Measurements from ENCODE around the gene ATP6V1C2. TPM values are rescaled to one million over a fixed set of nuclear protein-coding genes. Genes with fewer than 3 reads are reported as not detected.

The ATP6V1C2 gene
- total RNA-seq, 2 donors from 2014 or later, result 0.66 TPM; not detected in 1

- ATAC-seq (no peak), DNase-seq (no peak)
- Histone ChIP-seq H3K27ac (no peak overlapping the region), H3K4me3 (no peak overlapping the region), H3K27me3 (no peaks in the 10 kb centered on the region), H3K9me3 (no peaks in the 10 kb centered on the region), H3K36me3 (replicated peaks in 1 of 2; ENCODE audit: insufficient read depth in 1 of 2, low read depth in 2 of 2) (no peaks in the 10 kb centered on the region), H3K4me1 (no peaks in the 10 kb centered on the region)
- intact Hi-C loops (cut with DNase I), result no loop called here
- 78 to 81% methylated on average over 16 to 18 of the region's 18 CpGs for WGBS, 2 donors
- TF ChIP-seq POLR2A (IDR thresholded peaks at IDR 0.05) (no peak), CTCF (IDR thresholded peaks at IDR 0.05) (no peak)
Observed at GRCh38 chr2:10764096-10764785, 42.8 kb downstream of the ATP6V1C2 start.

- DNase-seq, result no peak
- no peak for ATAC-seq
- H3K4me3 ChIP-seq, result no peak overlapping the region
- intact Hi-C loops (cut with DNase I), result no loop called here
- TF ChIP-seq CTCF (IDR thresholded peaks at IDR 0.05) (no peak), POLR2A (IDR thresholded peaks at IDR 0.05) (no peak)
- no peak overlapping the region for H3K27ac ChIP-seq
- WGBS, 2 donors, result 65 to 76% methylated on average over 3 to 4 of the region's 4 CpGs
- no peaks in the 10 kb centered on the region for H3K9me3 ChIP-seq
- H3K36me3 ChIP-seq (replicated peaks in 1 of 2; ENCODE audit: insufficient read depth in 1 of 2, low read depth in 2 of 2), result no peaks in the 10 kb centered on the region
- no peaks in the 10 kb centered on the region for H3K4me1 ChIP-seq
- H3K27me3 ChIP-seq, result no peaks in the 10 kb centered on the region
Observed at GRCh38 chr2:10764896-10765295, 43.5 kb downstream of the ATP6V1C2 start.

GRCh38 chr2:10765461-10765860 is 44.0 kb downstream of the ATP6V1C2 start:
- Histone ChIP-seq H3K36me3 (replicated peaks in 1 of 2; ENCODE audit: insufficient read depth in 1 of 2, low read depth in 2 of 2) (no peaks in the 10 kb centered on the region), H3K27me3 (no peaks in the 10 kb centered on the region), H3K27ac (no peak overlapping the region), H3K4me3 (no peak overlapping the region), H3K4me1 (no peaks in the 10 kb centered on the region), H3K9me3 (no peaks in the 10 kb centered on the region)
- TF ChIP-seq POLR2A (IDR thresholded peaks at IDR 0.05), result no peak
- TF ChIP-seq CTCF (IDR thresholded peaks at IDR 0.05), result no peak
- intact Hi-C loops (cut with DNase I), result no loop called here
- 33% methylated on average over 1 to 5 of the region's 5 CpGs for WGBS, 2 donors
- ATAC-seq (no peak), DNase-seq (no peak)

GRCh38 chr2:10765914-10766313 is 44.5 kb downstream of the ATP6V1C2 start:
- Histone ChIP-seq H3K4me1 (no peaks in the 10 kb centered on the region), H3K27me3 (no peaks in the 10 kb centered on the region), H3K36me3 (replicated peaks in 1 of 2; ENCODE audit: insufficient read depth in 1 of 2, low read depth in 2 of 2) (no peaks in the 10 kb centered on the region), H3K4me3 (no peak overlapping the region), H3K27ac (no peak overlapping the region), H3K9me3 (no peaks in the 10 kb centered on the region)
- 84 to 91% methylated on average over 7 to 12 of the region's 12 CpGs for WGBS, 2 donors
- intact Hi-C loops (cut with DNase I), result no loop called here
- no peak for ATAC-seq
- DNase-seq, result no peak
- TF ChIP-seq CTCF (IDR thresholded peaks at IDR 0.05) (no peak), POLR2A (IDR thresholded peaks at IDR 0.05) (no peak)

GRCh38 chr2:10768063-10768507 is 46.7 kb downstream of the ATP6V1C2 start:
- H3K4me1 ChIP-seq, result no peaks in the 10 kb centered on the region
- DNase-seq (no peak), ATAC-seq (no peak)
- no peaks in the 10 kb centered on the region for H3K27me3 ChIP-seq
- no peak overlapping the region for H3K27ac ChIP-seq
- no peak overlapping the region for H3K4me3 ChIP-seq
- intact Hi-C loops (cut with DNase I), result no loop called here
- no peaks in the 10 kb centered on the region for H3K9me3 ChIP-seq
- no peaks in the 10 kb centered on the region for H3K36me3 ChIP-seq (replicated peaks in 1 of 2; ENCODE audit: insufficient read depth in 1 of 2, low read depth in 2 of 2)
- WGBS, 2 donors, result 54 to 72% methylated on average over 7 to 15 of the region's 16 CpGs
- TF ChIP-seq CTCF (IDR thresholded peaks at IDR 0.05) (no peak), POLR2A (IDR thresholded peaks at IDR 0.05) (no peak)

All from body of pancreas (tissue), 4 donors.